ENCODE data around the gene FAM83E. TPM values are rescaled to one million over a fixed set of nuclear protein-coding genes. Genes with fewer than 3 reads are reported as not detected.
"Not testable (repeated sequence)": the region's sequence is repeated elsewhere in the genome, so short reads cannot be mapped to it uniquely, and the experiment has no call there.

Gene FAM83E
- total RNA-seq (ENCODE audit: insufficient read depth, low replicate concordance), result 0.48 TPM

- DNase-seq (ENCODE audit: low spot score), result no peak
Measured at GRCh38 chr19:48614436-48615230, at the start of gene FAM83E. TSS of gene FAM83E (minus strand) at chr19:48615076. CDS start at chr19:48613372, 1,704 bp downstream.

GRCh38 chr19:48664476-48664875 lies 49.6 kb upstream of the FAM83E start:
- no peak for DNase-seq (ENCODE audit: low spot score)

GRCh38 chr19:48663667-48664066 lies 48.8 kb upstream of the FAM83E start:
- DNase-seq (ENCODE audit: low spot score), result no peak

GRCh38 chr19:48661711-48662090 lies 46.8 kb upstream of the FAM83E start:
- DNase-seq (ENCODE audit: low spot score), result no peak

DNA sequence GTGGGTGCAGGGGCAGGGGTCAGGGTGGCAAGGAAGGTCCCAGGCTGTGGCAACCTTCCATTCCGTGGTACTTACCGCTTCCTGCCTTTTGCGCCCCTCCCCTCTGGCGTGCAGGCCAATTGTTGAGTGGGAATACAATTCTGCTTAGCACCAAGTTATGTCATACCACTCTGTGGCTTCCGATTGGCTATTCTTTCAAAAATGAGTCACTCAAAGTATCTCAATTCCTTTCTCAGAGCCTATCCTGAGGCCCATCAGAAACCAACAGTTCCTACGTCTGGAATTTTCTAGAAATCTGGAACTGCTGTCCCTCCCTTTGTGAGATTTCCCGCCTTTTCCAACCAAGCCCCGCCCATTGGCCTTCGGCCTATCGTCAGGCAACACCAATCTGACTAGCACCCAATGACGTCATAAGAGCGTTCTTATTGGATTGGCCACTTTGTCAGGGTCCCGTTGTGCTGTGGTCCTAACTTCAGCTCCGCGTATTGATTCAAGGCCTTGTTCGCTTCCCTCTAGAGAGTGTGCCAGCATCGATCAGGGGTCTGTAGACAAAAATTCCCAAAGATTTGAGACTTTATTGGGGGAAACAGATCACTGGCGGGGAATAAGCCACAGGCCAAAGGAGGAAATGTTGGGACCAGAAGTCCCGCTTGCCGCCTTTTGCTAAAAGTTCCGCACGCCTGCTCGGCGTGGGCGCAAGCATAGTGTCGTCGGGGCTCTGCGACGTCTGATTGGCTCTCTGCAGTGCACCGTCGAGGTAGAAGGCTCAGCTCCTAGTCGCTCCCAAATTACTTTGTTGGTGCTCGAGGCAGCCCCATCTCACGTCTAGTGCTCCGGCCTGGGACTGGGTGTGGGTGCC lies 46.2 kb upstream of the FAM83E start:
- peak; percentile 87 for DNase-seq (ENCODE audit: low spot score)

DNA sequence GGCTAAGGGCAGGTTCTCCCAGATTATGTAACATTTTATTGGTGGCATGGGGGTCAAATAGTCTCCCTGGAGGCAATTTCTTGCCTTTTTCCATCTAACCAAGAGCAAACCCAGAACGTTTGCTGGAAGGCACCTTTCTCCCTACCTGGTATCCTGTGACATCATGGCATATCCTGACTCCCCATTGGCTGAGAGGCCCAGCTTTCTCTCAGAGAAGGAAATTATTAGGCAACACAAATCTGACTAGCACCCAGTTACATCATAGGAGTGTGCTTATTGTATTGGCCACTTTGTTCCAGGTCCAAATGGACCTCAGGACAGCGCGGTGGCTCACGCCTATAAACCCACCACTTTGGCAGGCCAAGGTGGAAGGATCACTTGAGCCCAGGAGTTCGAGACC lies 44.9 kb upstream of the FAM83E start:
- DNase-seq (ENCODE audit: low spot score), result no peak

GRCh38 chr19:48658483-48658882 lies 43.6 kb upstream of the FAM83E start:
- no peak for DNase-seq (ENCODE audit: low spot score)

DNA sequence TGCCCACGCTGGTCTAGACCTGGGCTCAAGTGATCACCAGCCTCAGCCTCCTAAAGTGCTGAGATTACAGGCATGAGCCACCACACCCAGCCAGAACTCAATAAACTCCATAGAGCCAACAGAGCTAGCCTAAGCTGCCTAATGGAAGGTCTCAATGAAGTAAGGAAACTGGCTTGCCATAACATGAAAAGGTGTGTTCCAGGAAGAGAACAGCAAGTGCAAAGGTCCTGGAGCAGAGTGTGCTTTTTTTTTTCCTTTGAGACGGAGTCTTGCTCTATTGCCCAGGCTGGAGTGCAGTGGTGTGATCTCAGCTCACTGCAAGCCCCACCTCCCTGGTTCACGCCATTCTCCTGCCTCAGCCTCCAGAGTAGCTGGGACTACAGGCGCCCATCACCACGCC lies 43.0 kb upstream of the FAM83E start:
- DNase-seq (ENCODE audit: low spot score), result not testable (repeated sequence)

- DNase-seq (ENCODE audit: low spot score), result no peak
Measured at GRCh38 chr19:48656840-48657474, 42.1 kb upstream of the FAM83E start.

- DNase-seq (ENCODE audit: low spot score), result no peak
Measured at GRCh38 chr19:48654299-48655059, 39.6 kb upstream of the FAM83E start.

DNA sequence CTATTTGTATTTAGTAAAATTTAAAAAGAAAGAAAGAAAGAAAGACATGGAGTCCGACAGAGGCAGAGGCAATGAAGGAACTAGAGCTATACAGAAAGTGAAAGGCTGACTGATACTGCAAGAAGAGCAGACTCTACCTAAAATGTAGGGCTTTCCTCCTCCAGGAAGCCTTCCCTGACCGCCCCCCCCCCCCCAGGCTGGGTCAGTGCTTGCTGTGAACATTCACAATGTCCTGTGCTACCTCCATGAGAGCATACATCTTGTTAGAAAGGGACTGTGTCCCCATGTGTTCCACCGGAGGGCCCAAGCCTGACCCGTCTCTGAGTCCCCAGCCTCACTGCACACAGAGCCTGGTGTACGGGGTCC lies 36.8 kb upstream of the FAM83E start:
- DNase-seq (ENCODE audit: low spot score), result no peak

GRCh38 chr19:48650974-48651682 lies 36.3 kb upstream of the FAM83E start:
- no peak for DNase-seq (ENCODE audit: low spot score)

- DNase-seq (ENCODE audit: low spot score), result no peak
Measured at GRCh38 chr19:48648134-48648533, 33.3 kb upstream of the FAM83E start.

- no peak for DNase-seq (ENCODE audit: low spot score)
Measured at GRCh38 chr19:48646722-48647216, 31.9 kb upstream of the FAM83E start.

DNA sequence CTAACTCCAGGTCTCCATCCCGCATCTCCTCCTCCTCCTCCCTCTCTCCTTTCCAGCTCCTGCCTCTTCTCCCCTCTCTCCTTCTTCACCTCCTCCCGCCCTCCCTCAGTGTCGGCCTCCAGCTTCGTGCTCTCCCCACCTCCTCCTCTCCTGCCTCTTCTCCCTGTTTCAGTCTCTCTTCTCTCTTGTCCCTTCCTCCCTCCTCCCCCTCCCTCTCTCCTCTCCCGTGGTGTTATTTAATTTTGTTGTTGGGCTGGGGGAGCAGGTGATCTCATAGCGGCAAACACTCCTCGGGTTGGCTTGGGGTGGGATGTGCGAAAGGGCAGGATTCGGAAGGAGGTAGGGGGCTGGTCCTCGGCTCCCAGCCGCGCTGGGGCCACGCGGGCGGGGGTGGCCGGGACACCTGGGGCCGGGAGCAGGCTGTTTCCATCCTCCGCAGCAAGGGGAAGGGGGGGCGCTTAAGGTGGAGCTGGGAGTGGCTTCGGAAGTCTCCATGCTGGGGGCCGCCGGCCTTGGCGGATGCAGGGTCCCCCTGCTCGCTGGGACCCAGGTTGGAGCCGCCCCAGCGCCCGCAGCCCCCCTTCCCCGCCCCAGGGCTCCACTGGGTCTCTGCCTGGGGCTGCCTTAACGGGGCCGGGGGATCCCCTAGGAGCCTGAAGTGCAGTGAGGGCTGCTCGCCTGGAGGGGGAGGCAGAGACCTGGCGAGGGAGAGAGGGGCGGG lies 31.3 kb upstream of the FAM83E start, which contains the start of gene CA11:
Gene CA11, minus strand, starts transcription at position 187 of the 721 bp plus-strand sequence. CDS start 555 bp downstream, outside the sequence.
- DNase-seq (ENCODE audit: low spot score), result peak; percentile 93

DNA sequence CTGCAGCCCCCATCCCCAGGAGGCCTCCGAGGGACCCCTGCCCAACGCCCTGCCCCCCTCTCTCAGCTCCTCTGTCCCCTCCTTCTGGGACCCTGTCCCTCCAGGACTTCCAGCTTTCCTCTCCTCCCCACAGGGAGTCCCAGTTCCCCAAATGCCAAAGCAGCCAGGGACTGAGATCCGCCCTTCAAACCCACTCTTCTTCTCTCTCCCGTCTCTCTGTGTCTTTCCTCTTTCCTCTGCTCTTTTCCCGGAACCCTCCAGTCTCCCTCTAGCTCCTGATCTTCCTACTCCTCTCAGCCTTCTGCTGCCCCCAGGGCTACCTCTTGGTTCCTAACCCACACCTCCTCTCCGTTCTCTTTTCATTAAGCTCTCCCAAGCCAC lies 30.7 kb upstream of the FAM83E start:
- no peak for DNase-seq (ENCODE audit: low spot score)

- DNase-seq (ENCODE audit: low spot score), result peak; percentile 79
Measured at GRCh38 chr19:48644839-48645619, 30.2 kb upstream of the FAM83E start.

GRCh38 chr19:48644355-48644754 lies 29.5 kb upstream of the FAM83E start:
- no peak for DNase-seq (ENCODE audit: low spot score)

GRCh38 chr19:48642862-48643261 lies 28.0 kb upstream of the FAM83E start:
- DNase-seq (ENCODE audit: low spot score), result no peak

Data from umbilical cord (tissue), 2 donors.